ENCODE data around the gene ING4.

GRCh38 chr12:6614513-6615172 lies 48.3 kb downstream of the ING4 start:
- TF ChIP-seq CTCF (conservative IDR thresholded peaks at IDR 0.05; ENCODE audit: low read length) (no peak), EZH2phosphoT487 (IDR thresholded peaks at IDR 0.05; ENCODE audit: borderline replicate concordance) (no peak)

Measured in Loucy (cell line).